ENCODE results near the gene RABGGTA. TPM values are rescaled to one million over a fixed set of nuclear protein-coding genes. Genes with fewer than 3 reads are reported as not detected.
"Not testable (repeated sequence)": the region's sequence is repeated elsewhere in the genome, so short reads cannot be mapped to it uniquely, and the experiment has no call there.

Gene RABGGTA
- total RNA-seq, 1 donor from 2014 or later: 32.6 TPM

GRCh38 chr14:24219521-24219920 lies 51.9 kb downstream of the RABGGTA start:
- no peak overlapping the region for H3K4me3 ChIP-seq (ENCODE audit: low read depth, low read length)
- peaks cover 1% of the 10 kb centered on the region for H3K36me3 ChIP-seq (ENCODE audit: control insufficient read depth, insufficient read depth, low read length)
- FAIRE-seq: no peak
- H3K27me3 ChIP-seq (ENCODE audit: control insufficient read depth, insufficient read depth, low read length): no peaks in the 10 kb centered on the region
- no peak for TF ChIP-seq CTCF (IDR thresholded peaks at IDR 0.05; ENCODE audit: insufficient read depth, low read length, severe bottlenecking)
- no peak for DNase-seq (ENCODE audit: low read depth)

GRCh38 chr14:24219080-24219479 lies 52.3 kb downstream of the RABGGTA start:
- DNase-seq (ENCODE audit: low read depth): no peak
- FAIRE-seq: no peak

GRCh38 chr14:24216876-24217275 lies 54.5 kb downstream of the RABGGTA start:
- FAIRE-seq; DNase-seq (ENCODE audit: low read depth); H3K27me3 ChIP-seq (ENCODE audit: control insufficient read depth, insufficient read depth, low read length); H3K4me3 ChIP-seq (ENCODE audit: low read depth, low read length); H3K36me3 ChIP-seq (ENCODE audit: control insufficient read depth, insufficient read depth, low read length): not testable (repeated sequence)

More at GRCh38 chr14:24219080-24219479, 52.3 kb downstream of the RABGGTA start:
- H3K4me3 ChIP-seq (ENCODE audit: low read depth, low read length): no peak overlapping the region
- peaks cover 1% of the 10 kb centered on the region for H3K36me3 ChIP-seq (ENCODE audit: control insufficient read depth, insufficient read depth, low read length)
- H3K27me3 ChIP-seq (ENCODE audit: control insufficient read depth, insufficient read depth, low read length): no peaks in the 10 kb centered on the region
- no peak for TF ChIP-seq CTCF (IDR thresholded peaks at IDR 0.05; ENCODE audit: insufficient read depth, low read length, severe bottlenecking)

GRCh38 chr14:24216345-24216699 lies 55.1 kb downstream of the RABGGTA start:
- Histone ChIP-seq H3K4me3 (ENCODE audit: low read depth, low read length) (no peak overlapping the region), H3K36me3 (ENCODE audit: control insufficient read depth, insufficient read depth, low read length) (peaks cover 3% of the 10 kb centered on the region), H3K27me3 (ENCODE audit: control insufficient read depth, insufficient read depth, low read length) (no peaks in the 10 kb centered on the region)
- TF ChIP-seq CTCF (IDR thresholded peaks at IDR 0.05; ENCODE audit: insufficient read depth, low read length, severe bottlenecking): no peak
- DNase-seq (ENCODE audit: low read depth) (no peak), FAIRE-seq (no peak)

Other genes with a start within 250 kb of the RABGGTA start
- gene CARMIL3, start 219.6 kb downstream of the RABGGTA start, total RNA-seq: 0.13 TPM in 1 of 2 replicates, not detected in the other
- gene CPNE6, start 200.0 kb downstream of the RABGGTA start, total RNA-seq: not detected in 2 replicates
- 84.8 and 223 TPM in 2 replicates for gene PCK2, start 177.3 kb downstream of the RABGGTA start, total RNA-seq
- 70.5 and 83.5 TPM in 2 replicates for gene DCAF11, start 156.8 kb downstream of the RABGGTA start, total RNA-seq
- 0.64 and 0.79 TPM in 2 replicates for gene NRL, start 156.6 kb downstream of the RABGGTA start, total RNA-seq
- gene FITM1, start 140.9 kb downstream of the RABGGTA start, total RNA-seq: 0.51 TPM in 1 of 2 replicates, not detected in the other
- gene PSME1, start 135.4 kb downstream of the RABGGTA start, total RNA-seq: 65.0 and 71.8 TPM in 2 replicates
- gene EMC9, start 130.0 kb downstream of the RABGGTA start, total RNA-seq: 12.6 and 17.8 TPM in 2 replicates
- gene PSME2, start 125.0 kb downstream of the RABGGTA start, total RNA-seq: 26.9 and 37.5 TPM in 2 replicates
- gene RNF31, start 124.1 kb downstream of the RABGGTA start, total RNA-seq: 23.3 and 25.8 TPM in 2 replicates
- gene IRF9, start 110.3 kb downstream of the RABGGTA start, total RNA-seq: 19.2 and 28.7 TPM in 2 replicates
- 0.26 and 1.1 TPM in 2 replicates for gene REC8, start 99.5 kb downstream of the RABGGTA start, total RNA-seq
- 27.0 and 41.9 TPM in 2 replicates for gene IPO4, start 82.8 kb downstream of the RABGGTA start, total RNA-seq
- 42.8 and 67.9 TPM in 2 replicates for gene TM9SF1, start 76.2 kb downstream of the RABGGTA start, total RNA-seq
- 0.26 TPM in 1 of 2 replicates, not detected in the other for gene TSSK4, start 65.9 kb downstream of the RABGGTA start, total RNA-seq
- 48.8 and 69.8 TPM in 2 replicates for gene CHMP4A, start 58.1 kb downstream of the RABGGTA start, total RNA-seq
- gene MDP1, start 55.5 kb downstream of the RABGGTA start, total RNA-seq: 13.4 and 21.1 TPM in 2 replicates
- gene NEDD8, start 39.2 kb downstream of the RABGGTA start, total RNA-seq: 131 and 330 TPM in 2 replicates
- 80.6 and 98.7 TPM in 2 replicates for gene GMPR2, start 38.7 kb downstream of the RABGGTA start, total RNA-seq
- 48.7 and 91.9 TPM in 2 replicates for gene TINF2, start 29.0 kb downstream of the RABGGTA start, total RNA-seq
- gene TGM1, start 8.4 kb downstream of the RABGGTA start, total RNA-seq: 88.7 and 382 TPM in 2 replicates
- gene DHRS1, start 28.2 kb upstream of the RABGGTA start, total RNA-seq: 16.6 and 39.6 TPM in 2 replicates
- gene NOP9, start 28.3 kb upstream of the RABGGTA start, total RNA-seq: 23.2 and 26.1 TPM in 2 replicates
- gene CIDEB, start 36.4 kb upstream of the RABGGTA start, total RNA-seq: 1.2 and 3.9 TPM in 2 replicates
- gene LTB4R2, start 38.5 kb upstream of the RABGGTA start, total RNA-seq: 10.5 and 17.4 TPM in 2 replicates
- gene LTB4R, start 39.9 kb upstream of the RABGGTA start, total RNA-seq: 3.7 and 9.6 TPM in 2 replicates
- 0.53 and 0.77 TPM in 2 replicates for gene ADCY4, start 63.5 kb upstream of the RABGGTA start, total RNA-seq
- gene RIPK3, start 68.4 kb upstream of the RABGGTA start, total RNA-seq: 2.4 and 4.7 TPM in 2 replicates
- gene NFATC4, start 96.6 kb upstream of the RABGGTA start, total RNA-seq: 4.7 and 7.3 TPM in 2 replicates
- gene NYNRIN, start 127.4 kb upstream of the RABGGTA start, total RNA-seq: 2.0 and 2.6 TPM in 2 replicates
- gene CBLN3, start 158.1 kb upstream of the RABGGTA start, total RNA-seq: 0.38 and 0.53 TPM in 2 replicates
- gene KHNYN, start 158.4 kb upstream of the RABGGTA start, total RNA-seq: 128 and 167 TPM in 2 replicates
- gene SDR39U1, start 171.2 kb upstream of the RABGGTA start, total RNA-seq: 6.5 and 8.2 TPM in 2 replicates
- gene CMA1, start 236.7 kb upstream of the RABGGTA start, total RNA-seq: not detected in 2 replicates